HepG2 (cell line): ENCODE data around the gene NKD1. TPM values are rescaled to one million over a fixed set of nuclear protein-coding genes. Genes with fewer than 3 reads are reported as not detected.

Experiments used
- AKNA ChIP-seq: sonication (generic); formaldehyde crosslinking; IDR thresholded peaks from 2 replicates; pipeline ENCODE4 v1.4.0; 2020; ENCODE audit warnings: missing genetic modification reagents, borderline replicate concordance
- ELF3 ChIP-seq: IDR thresholded peaks from 2 replicates; pipeline ENCODE4 v1.6.1; 2016; ENCODE audit warnings: missing genetic modification reagents, missing compliant biosample characterization
- HDAC2 ChIP-seq: sonication (generic); formaldehyde crosslinking; IDR thresholded peaks from 2 replicates; pipeline ENCODE4 v1.4.0; 2020; ENCODE audit warnings: missing genetic modification reagents
- HNF1B ChIP-seq: sonication (generic); formaldehyde crosslinking; IDR thresholded peaks from 2 replicates; pipeline ENCODE4 v1.5.1; 2020; ENCODE audit warnings: mild to moderate bottlenecking, moderate library complexity, missing genetic modification reagents
- HNRNPLL ChIP-seq: fragments of 200-400 bp; formaldehyde crosslinking; IDR thresholded peaks from 2 replicates; pipeline ENCODE4 v1.6.1; 2017; ENCODE audit warnings: mild to moderate bottlenecking, low read depth, low read length; ENCODE audit not compliant: poor library complexity, severe bottlenecking
- MTF1 ChIP-seq: sonication (generic); formaldehyde crosslinking; IDR thresholded peaks from 2 replicates; pipeline ENCODE4 v1.5.0; 2020; ENCODE audit warnings: missing genetic modification reagents
- NCOA1 ChIP-seq: sonication (generic); formaldehyde crosslinking; IDR thresholded peaks from 2 replicates; pipeline ENCODE4 v1.9.0; 2021; ENCODE audit warnings: missing genetic modification reagents
- PHF5A ChIP-seq: IDR thresholded peaks from one replicate; pipeline ENCODE4 v1.6.1; 2018; ENCODE audit warnings: low read depth, missing genetic modification reagents; ENCODE audit not compliant: unreplicated experiment
- PPARG ChIP-seq: conservative IDR thresholded peaks from 2 replicates; pipeline ENCODE4 v1.6.1; 2016; ENCODE audit warnings: missing biosample characterization, missing genetic modification reagents
- RXRB ChIP-seq: IDR thresholded peaks from 2 replicates; pipeline ENCODE4 v1.6.1; 2016; ENCODE audit warnings: borderline replicate concordance, missing genetic modification reagents, missing compliant biosample characterization
- SMAD1 ChIP-seq: sonication (generic); formaldehyde crosslinking; IDR thresholded peaks from 2 replicates; pipeline ENCODE4 v1.4.0; 2020; ENCODE audit warnings: missing genetic modification reagents, low read depth, mild to moderate bottlenecking, borderline replicate concordance
- SMARCE1 ChIP-seq: fragments of 450-650 bp; IDR thresholded peaks from 2 replicates; pipeline ENCODE4 v1.6.1; 2017; ENCODE audit warnings: borderline replicate concordance
- TERF1 ChIP-seq: sonication (generic); formaldehyde crosslinking; IDR thresholded peaks from 2 replicates; pipeline ENCODE4 v1.8.0; 2022; ENCODE audit warnings: mild to moderate bottlenecking, missing genetic modification reagents, moderate library complexity
- TSC22D2 ChIP-seq: sonication (generic); formaldehyde crosslinking; IDR thresholded peaks from 2 replicates; pipeline ENCODE4 v1.5.1; 2020; ENCODE audit warnings: missing genetic modification reagents, mild to moderate bottlenecking, borderline replicate concordance
- ZFP36L1 ChIP-seq: sonication (generic); formaldehyde crosslinking; IDR thresholded peaks from 2 replicates; pipeline ENCODE4 v1.8.0; 2022; ENCODE audit warnings: mild to moderate bottlenecking, missing genetic modification reagents, moderate library complexity
- ZNF18 ChIP-seq: sonication (generic); formaldehyde crosslinking; IDR thresholded peaks from 2 replicates; pipeline ENCODE4 v1.8.0; 2022; ENCODE audit warnings: mild to moderate bottlenecking, missing genetic modification reagents; ENCODE audit not compliant: insufficient replicate concordance
- ZNF335 ChIP-seq: sonication (generic); formaldehyde crosslinking; IDR thresholded peaks from 2 replicates; pipeline ENCODE4 v1.4.0; 2020; ENCODE audit warnings: missing genetic modification reagents
- ZNF430 ChIP-seq: sonication (generic); formaldehyde crosslinking; IDR thresholded peaks from 2 replicates; pipeline ENCODE4 v1.9.0; 2021; ENCODE audit warnings: mild to moderate bottlenecking, missing genetic modification reagents
- ZZZ3 ChIP-seq: sonication (generic); formaldehyde crosslinking; IDR thresholded peaks from 2 replicates; pipeline ENCODE4 v1.4.0; 2020; ENCODE audit warnings: missing genetic modification reagents, mild to moderate bottlenecking, borderline replicate concordance
- polyA plus RNA-seq, 8 experiments: library from polyadenylated mRNA; depleted of rRNA in 3 of 8; stranded (reverse) in 7 of 8; unstranded in 1 of 8; fragments of >200 nt; fragmentation: Illumina TruSeq in 4 of 8; extraction: Trizol in 4 of 8; gene quantifications; 2 replicates each; pipeline versions ENCODE4 v1.2.1 to v1.2.3, GENCODE V29; 2011 to 2016; ENCODE audit warnings: low read depth in 4 of 8, missing spikeins in 1 of 8, mixed read lengths in 1 of 8; ENCODE audit not compliant: insufficient read depth in 1 of 8
- total RNA-seq, 5 experiments: library from RNA; depleted of rRNA; stranded (reverse); fragments of >200 nt; fragmentation: Illumina TruSeq; extraction: Trizol; gene quantifications; 2 replicates each; pipeline ENCODE4 v1.2.3, GENCODE V29; 2016; ENCODE audit warnings: low read depth in 1 of 5

Gene NKD1
- total and polyA plus RNA-seq, 2 of the 13 experiments (the other 11 are each of a cell fraction or from before 2014, with no cell fraction given) = 70.4 to 121 TPM

GRCh38 chr16:50530277-50531236 is 17.6 kb upstream of the NKD1 start (continued):
- TF ChIP-seq RXRB (peak; percentile 97), PPARG (CRISPR knock-in tag) (peak; percentile 99), ZNF335 (CRISPR knock-in tag) (peak; percentile 74), ZFP36L1 (CRISPR knock-in tag) (no peak), SMAD1 (CRISPR knock-in tag) (peak; percentile 87; the same call in 1 of the 2 replicates), ELF3 (peak; percentile 83; the same call in 1 of the 2 replicates), SMARCE1 (no peak), ZZZ3 (peak; percentile 81; the same call in 1 of the 2 replicates), ZNF430 (CRISPR knock-in tag) (peak; percentile 98), AKNA (no peak), HNF1B (CRISPR knock-in tag) (no peak; the same call in 1 of the 2 replicates), NCOA1 (CRISPR knock-in tag) (peak; percentile 74; the same call in 1 of the 2 replicates), HDAC2 (CRISPR knock-in tag) (peak; percentile 98), ZNF18 (CRISPR knock-in tag) (peak; percentile 80), HNRNPLL (no peak), TERF1 (CRISPR knock-in tag) (no peak), TSC22D2 (CRISPR knock-in tag) (0 out of 2 replicates have a peak, but pooled peaks have one; percentile 14), PHF5A (peak; percentile 90), MTF1 (CRISPR knock-in tag) (no peak)
